Measurements from ENCODE around the gene ASB2. TPM values are rescaled to one million over a fixed set of nuclear protein-coding genes. Genes with fewer than 3 reads are reported as not detected.

Gene ASB2
- total RNA-seq, 1 donor from 2014 or later: not detected

GRCh38 chr14:93926873-93927799 is 49.2 kb downstream of the ASB2 start, which contains the start of gene FAM181A:
TSS of gene FAM181A (plus strand) at chr14:93927344. CDS start at chr14:93928286, 942 bp downstream.
- peak; percentile 10 for DNase-seq

DNA sequence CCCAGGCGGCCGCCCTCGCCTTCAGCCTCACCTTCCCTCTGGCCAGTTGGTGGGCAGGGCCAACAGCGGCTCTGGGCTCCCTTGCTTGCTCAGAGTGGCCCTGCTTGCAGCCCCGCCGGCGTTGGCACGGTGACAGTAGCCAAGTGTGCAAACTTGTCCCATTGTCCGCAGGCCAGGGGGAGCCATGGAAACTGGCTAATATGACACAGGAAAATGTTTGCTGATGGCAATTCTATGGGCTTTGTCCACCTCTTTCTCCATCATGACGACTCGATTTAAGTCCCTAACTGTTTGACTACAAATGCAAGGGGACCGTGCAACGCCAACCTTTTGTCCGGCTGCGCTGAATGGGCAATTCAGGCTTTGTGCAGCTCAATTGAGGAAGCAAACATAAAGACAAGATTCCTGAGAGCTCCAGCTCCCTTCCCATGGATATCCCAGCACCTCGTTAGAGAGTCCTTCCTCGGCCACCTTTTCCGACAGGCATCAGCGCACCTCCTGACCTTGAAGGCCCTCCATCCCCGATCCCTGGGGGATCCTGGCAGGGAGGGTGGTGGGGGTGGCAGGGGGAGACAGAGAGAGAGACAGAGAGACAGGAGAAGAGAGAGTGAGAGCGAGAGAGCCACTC is 50.0 kb downstream of the ASB2 start:
- DNase-seq: peak; percentile 12

DNA sequence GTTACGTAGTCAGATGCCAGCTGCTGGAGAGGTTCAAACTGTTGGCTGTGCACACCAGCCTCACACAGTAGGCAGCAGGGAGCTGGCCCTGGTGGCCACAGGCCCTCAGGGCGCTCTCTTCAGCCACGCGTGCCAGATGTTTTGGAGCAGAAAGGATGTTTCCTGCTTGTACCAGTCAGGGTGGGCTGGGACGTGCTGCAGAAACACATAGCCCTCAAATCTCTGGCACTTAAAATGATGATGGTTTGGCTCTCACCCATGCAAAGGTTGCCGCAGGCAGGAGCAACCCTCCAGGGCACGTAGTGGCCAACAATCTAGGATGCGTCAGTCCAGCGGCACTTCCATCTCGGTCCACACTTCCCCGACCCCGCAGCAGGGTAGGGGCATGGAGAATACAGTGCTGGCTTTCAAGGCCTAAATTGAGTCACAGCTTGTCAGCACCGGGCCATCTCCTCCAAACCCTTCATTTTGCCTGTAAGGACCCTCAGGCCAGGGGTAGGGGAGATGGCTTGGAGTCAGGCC is 50.9 kb downstream of the ASB2 start:
- no peak for DNase-seq

GRCh38 chr14:93924592-93925355 is 51.6 kb downstream of the ASB2 start:
- DNase-seq: no peak

GRCh38 chr14:93923626-93924025 is 52.7 kb downstream of the ASB2 start:
- DNase-seq: no peak

- DNase-seq: no peak
Observed at GRCh38 chr14:93921001-93921806, 55.2 kb downstream of the ASB2 start.

DNA sequence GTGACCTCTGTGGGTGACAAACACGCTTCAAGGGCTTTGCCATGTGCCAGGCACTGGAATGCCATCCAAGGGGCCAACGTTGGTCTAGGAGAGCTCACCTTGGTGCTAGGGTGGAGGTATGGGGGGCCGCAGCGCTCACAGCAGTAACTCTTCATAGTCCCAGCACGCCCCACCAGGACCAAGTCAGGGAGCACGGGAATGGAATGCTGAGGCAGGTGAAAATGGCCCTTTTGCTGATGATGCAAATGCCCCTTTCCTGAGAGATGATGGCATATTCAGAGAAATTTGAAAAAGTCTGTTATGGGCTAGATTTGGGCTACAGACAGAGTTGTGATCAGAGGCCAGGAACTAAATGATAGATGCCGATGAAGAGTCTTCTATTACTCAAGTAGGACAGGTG is 59.2 kb downstream of the ASB2 start:
- DNase-seq: no peak

DNA sequence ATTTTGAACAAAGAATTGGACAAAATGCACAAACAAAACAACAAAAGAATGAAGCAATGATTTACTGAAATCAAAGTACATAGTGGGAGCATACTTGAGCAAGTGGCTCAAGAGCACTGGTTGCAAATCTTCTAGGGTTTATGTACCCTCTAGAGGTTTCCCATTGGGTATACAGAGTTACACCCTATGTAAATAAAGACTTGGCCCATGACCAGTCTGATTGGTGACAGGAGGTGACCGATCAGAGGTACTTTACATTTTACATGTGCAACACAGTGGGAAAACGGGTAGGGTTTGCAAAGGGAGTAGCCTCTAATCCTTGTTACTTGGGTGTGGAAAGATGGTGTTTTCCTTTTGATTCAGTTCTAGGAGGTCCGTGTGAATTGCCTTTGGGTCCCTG is 59.9 kb downstream of the ASB2 start:
- no peak for DNase-seq

GRCh38 chr14:93915800-93916199 is 60.6 kb downstream of the ASB2 start:
- DNase-seq: no peak

DNA sequence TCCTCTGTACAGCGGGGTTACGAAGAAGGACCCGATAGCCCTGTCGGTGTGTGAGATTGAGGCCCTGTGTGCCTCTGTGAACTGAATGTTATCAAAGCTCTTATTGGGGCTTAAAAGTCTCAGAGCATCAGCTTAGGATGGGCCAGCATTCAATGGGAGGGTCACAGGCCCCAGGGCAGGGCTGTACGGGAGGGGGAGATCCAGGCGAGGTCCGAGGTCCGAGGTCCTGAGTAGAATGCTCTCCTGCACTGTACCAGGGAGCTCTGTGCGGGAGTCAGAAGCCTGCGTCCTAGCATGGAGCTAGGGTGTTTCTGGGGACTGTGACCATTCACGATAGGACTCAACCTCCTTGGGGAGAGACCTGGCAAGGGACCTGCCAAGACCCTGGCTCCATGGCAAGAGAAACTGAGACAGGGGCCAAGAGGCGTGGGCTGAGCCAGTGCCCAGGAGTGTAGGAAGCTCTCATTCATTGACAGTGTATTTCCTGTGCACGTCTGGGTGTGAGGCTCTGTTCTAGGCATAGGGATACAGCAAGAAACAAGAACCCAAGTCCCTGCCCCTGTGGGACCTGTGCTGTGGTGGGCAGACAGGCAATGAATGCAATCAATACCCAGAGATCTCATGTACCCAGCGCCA is 61.2 kb downstream of the ASB2 start:
- DNase-seq: no peak

DNA sequence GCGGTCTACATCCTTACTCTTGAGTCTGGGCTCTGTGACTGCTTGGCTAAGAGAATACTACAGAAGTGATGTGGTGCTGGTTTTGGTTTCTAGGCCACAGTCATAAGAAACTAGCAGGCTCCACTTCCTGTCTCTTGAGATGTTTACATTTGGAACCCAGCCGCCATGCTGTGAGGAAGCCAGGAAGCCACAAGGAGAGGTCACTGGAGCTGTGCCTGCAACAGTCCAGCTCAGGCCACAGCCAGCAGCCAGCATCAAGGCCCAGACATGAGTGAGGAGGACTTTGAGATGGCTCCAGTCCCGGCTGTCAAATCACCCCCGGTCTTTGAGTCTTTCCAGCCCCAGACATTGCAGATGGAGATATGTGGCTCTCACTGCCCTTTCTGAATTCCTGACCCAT is 62.1 kb downstream of the ASB2 start:
- DNase-seq: no peak

- no peak for DNase-seq
Observed at GRCh38 chr14:93912782-93913181, 63.6 kb downstream of the ASB2 start.

- no peak for DNase-seq
Observed at GRCh38 chr14:93911975-93912615, 64.3 kb downstream of the ASB2 start.

DNA sequence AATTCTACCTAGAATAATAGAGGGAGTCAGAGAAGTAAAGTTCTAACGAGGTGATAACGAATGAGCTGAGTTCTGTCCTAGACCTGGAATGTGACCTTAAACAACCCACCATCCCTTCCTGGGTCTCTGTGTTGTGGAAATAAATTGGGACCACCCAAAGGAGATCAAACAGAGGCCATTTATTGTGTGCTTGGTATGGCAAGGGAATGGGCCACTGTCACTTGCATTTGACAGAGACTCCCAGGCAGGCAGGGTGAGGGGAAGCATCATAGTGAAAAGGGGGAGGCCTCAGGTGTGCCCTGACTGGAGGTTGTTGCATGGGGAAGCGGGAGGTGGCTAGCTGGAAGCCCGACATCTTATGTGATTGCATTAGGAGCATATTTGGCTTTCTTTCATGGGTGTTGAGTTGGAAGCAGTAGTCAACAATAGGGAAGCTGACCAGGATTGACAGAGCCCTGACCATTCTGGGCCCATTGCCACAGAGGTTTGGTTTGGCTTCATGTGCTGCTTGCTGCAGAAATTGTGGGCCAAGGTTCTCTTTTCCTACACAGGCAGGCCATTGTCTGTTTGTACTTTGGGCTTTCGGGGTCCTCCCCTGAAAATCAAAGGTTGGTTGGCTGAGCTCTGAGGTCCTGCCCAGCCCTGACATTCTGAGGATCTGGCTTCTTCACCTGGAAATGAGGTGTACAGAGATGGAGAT is 66.8 kb downstream of the ASB2 start:
- DNase-seq: no peak

DNA sequence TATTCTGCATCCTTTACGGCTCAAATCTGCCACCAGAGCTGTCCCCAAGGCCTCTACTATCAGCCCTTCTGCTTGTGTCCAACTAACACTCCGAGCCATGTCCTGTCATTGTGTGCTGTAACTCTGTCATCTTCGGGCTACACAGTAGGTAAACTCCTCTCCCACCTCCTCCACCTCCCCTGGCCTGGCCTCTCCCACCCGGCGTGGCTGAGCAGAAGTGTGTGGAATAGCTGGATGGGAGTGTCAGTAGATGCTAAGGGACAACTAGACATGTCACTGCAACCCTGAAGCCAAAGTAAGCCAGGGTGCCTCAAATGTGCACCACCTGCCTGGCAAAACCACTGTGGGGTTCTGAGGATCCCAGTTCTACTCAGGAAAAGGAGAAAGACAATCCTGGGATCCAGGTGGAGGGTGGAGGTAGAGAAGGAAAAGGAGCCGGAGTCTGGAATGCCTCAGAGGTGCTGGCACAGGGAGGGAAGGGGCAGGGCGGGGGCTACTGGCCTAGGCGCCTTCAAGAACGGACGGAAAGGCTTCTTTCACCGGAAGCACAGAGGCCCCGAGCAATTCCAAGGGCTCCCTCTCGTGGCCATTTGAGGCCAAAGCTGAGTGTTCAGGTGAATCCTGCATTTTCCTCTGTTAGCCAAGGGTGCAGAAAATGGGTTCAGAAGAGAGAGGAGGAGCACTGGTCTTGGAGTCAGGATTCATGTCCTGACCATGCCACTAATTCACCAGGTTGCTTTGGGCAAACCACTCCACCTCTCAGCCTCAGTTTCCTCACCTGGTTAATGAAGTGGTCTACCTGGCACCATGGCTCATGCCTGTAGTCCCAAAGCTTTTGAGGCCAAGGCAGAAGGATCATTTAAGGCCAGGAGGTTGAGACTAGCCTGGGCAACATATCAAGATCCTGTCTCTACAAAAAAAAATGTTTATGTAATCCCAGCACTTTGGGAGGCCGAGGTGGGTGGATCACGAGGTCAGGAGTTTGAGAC is 69.7 kb downstream of the ASB2 start:
- no peak for DNase-seq

DNA sequence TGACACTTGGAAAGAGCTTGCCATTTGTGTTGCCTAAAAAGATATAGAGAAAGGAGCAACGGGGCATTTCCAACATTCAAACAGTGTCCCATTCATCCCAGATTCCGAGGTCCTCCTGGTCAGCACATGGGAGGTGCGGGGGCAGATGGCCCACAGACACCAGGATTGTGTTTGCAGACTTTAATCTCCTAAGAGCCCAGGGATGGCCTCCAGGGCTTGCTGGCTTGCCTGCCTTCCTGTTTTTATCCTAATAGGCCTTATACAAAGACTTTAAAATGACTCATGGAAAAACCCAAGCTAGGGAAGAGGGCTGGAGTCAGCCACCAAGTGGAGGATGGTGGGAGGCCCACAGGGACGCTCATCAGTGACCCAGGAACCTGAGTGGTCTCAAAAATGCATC is 70.7 kb downstream of the ASB2 start:
- no peak for DNase-seq

DNA sequence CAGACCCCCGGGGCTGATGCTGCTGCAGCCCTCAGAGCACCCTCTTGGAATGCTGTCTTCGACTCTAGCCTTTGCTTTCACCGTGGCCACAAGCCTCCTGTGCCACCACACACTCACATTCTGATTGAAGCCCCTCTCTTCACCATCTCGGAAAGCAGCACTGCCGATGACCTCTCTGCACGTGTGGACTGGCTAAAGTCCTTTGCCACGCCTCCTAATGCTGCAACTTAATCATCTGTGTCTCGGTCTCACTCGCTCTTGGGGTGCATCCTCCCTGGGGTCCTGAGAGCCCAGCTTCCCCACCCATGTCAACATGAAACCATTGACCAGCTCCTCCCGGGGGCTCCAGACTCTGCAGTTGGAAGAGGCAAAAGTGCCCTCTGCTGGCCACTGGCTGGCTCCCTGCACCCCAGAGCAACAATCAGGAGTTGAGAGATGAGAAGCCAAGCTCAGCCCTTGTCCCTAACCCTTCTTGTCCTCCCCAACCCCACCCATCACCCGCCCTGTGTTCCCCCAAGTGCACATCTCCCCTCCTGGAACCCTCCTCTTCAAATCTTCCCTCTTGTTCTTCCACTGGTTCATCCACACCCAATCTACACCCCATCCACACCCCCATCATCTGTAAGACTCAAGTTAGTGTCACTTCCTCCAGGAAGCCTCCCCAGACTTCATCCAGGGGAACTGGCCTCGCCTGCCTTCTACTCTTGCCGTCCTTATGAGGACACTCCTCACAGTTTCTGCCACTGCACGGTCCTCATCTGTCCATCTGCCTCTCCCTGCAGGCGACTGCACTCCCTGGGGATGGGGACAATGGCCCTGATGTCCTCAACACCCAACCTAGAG is 72.8 kb downstream of the ASB2 start:
- DNase-seq: no peak
